A549 (cell line): Measurements from ENCODE around the gene ARHGEF28. TPM values are rescaled to one million over a fixed set of nuclear protein-coding genes. Genes with fewer than 3 reads are reported as not detected.

Experiments
- ATAC-seq, 2 experiments: fragments of 200-7000 bp in 1 of 2; fragments of >200 bp in 1 of 2; cut with Nextera tagmentation in 1 of 2; cut with Tn5 transposase in 1 of 2; 3 replicates each; pipeline versions ENCODE4 v1.8.0 to v1.9.1; 2018 to 2020; ENCODE audit warnings: mild to moderate bottlenecking in 1 of 2, moderate library complexity in 1 of 2
- CTCF ChIA-PET: fragments of 300-600 bp; sonication (Branson Sonifier 250); formaldehyde crosslinking; extraction: SDS; loops from one replicate; lab custom pipeline; 2021; ENCODE audit warnings: antibody characterized with exemption, inconsistent platforms; lab: Yijun Ruan, JAX
- POLR2A ChIA-PET: fragments of 350-600 bp; formaldehyde crosslinking; extraction: SDS; loops from one replicate; lab custom pipeline; 2021; ENCODE audit warnings: antibody characterized with exemption, inconsistent platforms; lab: Yijun Ruan, JAX
- DNase-seq, 2 experiments: peaks; one replicate each; pipeline versions ENCODE4 v3.0.0 to v3.0.0-alpha.2; 2011 to 2016; ENCODE audit warnings: low read depth in 1 of 2, low spot score in 1 of 2
- FAIRE-seq: peaks from 2 replicates; lab custom pipeline; 2011; peaks lifted over from hg19 to GRCh38; lab: Jason Lieb, UNC
- H3K27ac ChIP-seq, 2 experiments: fragments of >200 bp; sonication (Bioruptor Twin); formaldehyde crosslinking; 3 replicates each; pipeline ENCODE4 v1.5.1; 2016 to 2017
- H3K4me1 ChIP-seq: fragments of >200 bp; sonication (Bioruptor Twin); formaldehyde crosslinking; 3 replicates; pipeline ENCODE4 v1.6.1; 2016
- H3K4me2 ChIP-seq: fragments of >200 bp; sonication (Bioruptor Twin); formaldehyde crosslinking; 3 replicates; pipeline ENCODE4 v1.6.1; 2016
- H3K4me3 ChIP-seq: fragments of >200 bp; sonication (Bioruptor Twin); formaldehyde crosslinking; 3 replicates; pipeline ENCODE4 v1.5.1; 2016
- H3K9me3 ChIP-seq: fragments of >200 bp; sonication (Bioruptor Twin); formaldehyde crosslinking; 3 replicates; pipeline ENCODE4 v1.6.1; 2016
- BHLHE40 ChIP-seq: IDR thresholded peaks from 2 replicates; pipeline ENCODE4 v1.6.1; 2012; ENCODE audit warnings: low read depth, low read length, inconsistent platforms
- CHD4 ChIP-seq: fragments of 200-600 bp; sonication (generic); IDR thresholded peaks from 2 replicates; pipeline ENCODE4 v1.6.1; 2016; ENCODE audit warnings: antibody characterized with exemption, mild to moderate bottlenecking, borderline replicate concordance
- E2F6 ChIP-seq: IDR thresholded peaks from 2 replicates; pipeline ENCODE4 v1.6.1; 2012; ENCODE audit warnings: low read depth, borderline replicate concordance
- EHMT2 ChIP-seq: fragments of 200-600 bp; sonication (generic); IDR thresholded peaks from 2 replicates; pipeline ENCODE4 v1.6.1; 2016; ENCODE audit warnings: antibody characterized with exemption, low read depth, mild to moderate bottlenecking, moderate library complexity
- FOSB ChIP-seq: fragments of 250-450 bp; sonication (Bioruptor Pico); IDR thresholded peaks from 2 replicates; pipeline ENCODE4 v1.5.0; 2020; ENCODE audit warnings: mild to moderate bottlenecking, moderate library complexity
- FOSL2 ChIP-seq, 2 experiments: fragments of 450-650 bp in 1 of 2; fragments of >200 bp in 1 of 2; sonication (Bioruptor Twin) in 1 of 2; formaldehyde crosslinking; IDR thresholded peaks; 2 replicates each; pipeline versions ENCODE4 v1.5.0 to v1.6.1; 2016 to 2020; ENCODE audit warnings: mild to moderate bottlenecking in 1 of 2, moderate library complexity in 1 of 2
- FOXS1 ChIP-seq: fragments of 250-450 bp; sonication (Bioruptor Pico); IDR thresholded peaks from 2 replicates; pipeline ENCODE4 v1.5.0; 2020; ENCODE audit warnings: mild to moderate bottlenecking, moderate library complexity
- GATA3 ChIP-seq: IDR thresholded peaks from 2 replicates; pipeline ENCODE4 v1.6.1; 2012; ENCODE audit warnings: borderline replicate concordance
- HDAC2 ChIP-seq: fragments of 200-600 bp; sonication (generic); IDR thresholded peaks from 2 replicates; pipeline ENCODE4 v1.6.1; 2016
- MYC ChIP-seq: IDR thresholded peaks from 2 replicates; pipeline ENCODE4 v1.6.1; 2012; ENCODE audit warnings: mild to moderate bottlenecking, inconsistent platforms, low read length, improper control_type of control experiment, borderline replicate concordance
- NFE2L2 ChIP-seq: fragments of 150-350 bp; conservative IDR thresholded peaks from 2 replicates; pipeline ENCODE4 v1.6.1; 2014; ENCODE audit warnings: low read length
- NPAS2 ChIP-seq: fragments of 250-450 bp; sonication (Bioruptor Pico); IDR thresholded peaks from 2 replicates; pipeline ENCODE4 v1.8.0; 2022; ENCODE audit warnings: mild to moderate bottlenecking, moderate library complexity, borderline replicate concordance
- NR3C1 ChIP-seq: fragments of >200 bp; sonication (Bioruptor Twin); formaldehyde crosslinking; IDR thresholded peaks from 3 replicates; pipeline ENCODE4 v1.6.1; 2017
- PBX3 ChIP-seq: IDR thresholded peaks from 2 replicates; pipeline ENCODE4 v1.6.1; 2012
- PHF8 ChIP-seq: fragments of 200-600 bp; sonication (generic); IDR thresholded peaks from 2 replicates; pipeline ENCODE4 v1.6.1; 2016; ENCODE audit warnings: low read depth, mild to moderate bottlenecking, antibody characterized with exemption, moderate library complexity, borderline replicate concordance
- RARB ChIP-seq: fragments of 250-450 bp; sonication (Bioruptor Pico); IDR thresholded peaks from 2 replicates; pipeline ENCODE4 v1.8.0; 2021; ENCODE audit warnings: mild to moderate bottlenecking, moderate library complexity
- REST ChIP-seq: fragments of 200-600 bp; sonication (generic); IDR thresholded peaks from 2 replicates; pipeline ENCODE4 v1.6.1; 2016; ENCODE audit warnings: antibody characterized with exemption, mild to moderate bottlenecking, moderate library complexity
- ZC3H11A ChIP-seq: fragments of 450-650 bp; IDR thresholded peaks from 2 replicates; pipeline ENCODE4 v1.6.1; 2014; ENCODE audit warnings: antibody characterized with exemption, mild to moderate bottlenecking
- ZNF302 ChIP-seq: fragments of 250-450 bp; sonication (Bioruptor Pico); IDR thresholded peaks from 2 replicates; pipeline ENCODE4 v1.9.0; 2021; ENCODE audit warnings: inconsistent platforms, mild to moderate bottlenecking, moderate library complexity
- ZSCAN20 ChIP-seq: fragments of 250-450 bp; sonication (Bioruptor Pico); IDR thresholded peaks from 2 replicates; pipeline ENCODE4 v1.8.0; 2022; ENCODE audit warnings: mild to moderate bottlenecking, moderate library complexity
- WGBS: methylation state at CpG from one replicate; pipeline ENCODE4 v1.1.6; 2017; ENCODE audit errors: missing lambda C conversion rate; 5-methylcytosine and 5-hydroxymethylcytosine counted together
- polyA plus RNA-seq, 4 experiments: library from polyadenylated mRNA; depleted of rRNA in 3 of 4; stranded (reverse); fragments of >200 nt; fragmentation: RNase III in 1 of 4; extraction: RNeasy Plus Mini Kit Qiagen cat#74134 plus additional on column Dnase treatment in 1 of 4; gene quantifications; 2 replicates in 3 of 4; 3 replicates in 1 of 4; pipeline ENCODE4 v1.2.3, GENCODE V29; 2011 to 2017

Gene ARHGEF28
- polyA plus RNA-seq, 2 of the 4 experiments (the other 2 are of a cell fraction), result 17.0 to 22.3 TPM

- TF ChIP-seq ZSCAN20 (CRISPR knock-in tag) (no peak), PBX3 (no peak), CHD4 (no peak), E2F6 (no peak), GATA3 (no peak), ZC3H11A (no peak), HDAC2 (no peak), FOSB (CRISPR knock-in tag) (no peak), NPAS2 (CRISPR knock-in tag) (no peak)
Observed at GRCh38 chr5:73649926-73650325, 23.9 kb downstream of the ARHGEF28 start (continued).

GRCh38 chr5:73652391-73652790 lies 26.4 kb downstream of the ARHGEF28 start:
- Histone ChIP-seq H3K4me2 (no peak overlapping the region), H3K4me3 (no peak overlapping the region), H3K9me3 (no peaks in the 10 kb centered on the region), H3K27ac (no peak overlapping the region), H3K4me1 (peaks cover 32% of the 10 kb centered on the region)
- POLR2A ChIA-PET, result interaction anchor here (1.0 kb wide), 1 partner anchor 20 kb away, joined by 3 read pairs; no protein-coding TSS in a partner anchor
- no peak for TF ChIP-seq MYC
- no peak for TF ChIP-seq EHMT2
- TF ChIP-seq NR3C1, result no peak
- no peak for TF ChIP-seq PHF8
- TF ChIP-seq REST, result no peak
- no peak for TF ChIP-seq ZNF302 (CRISPR knock-in tag)
- no peak for TF ChIP-seq ZSCAN20 (CRISPR knock-in tag)
- no peak for TF ChIP-seq FOXS1 (CRISPR knock-in tag)
- no peak for TF ChIP-seq PBX3
- no peak for TF ChIP-seq FOSL2 (IDR thresholded peaks at IDR 0.05)
- TF ChIP-seq FOSL2 (CRISPR knock-in tag; IDR thresholded peaks at IDR 0.05), result no peak
- no peak for TF ChIP-seq BHLHE40
- no peak for TF ChIP-seq RARB (CRISPR knock-in tag)
- no peak for TF ChIP-seq NFE2L2
- TF ChIP-seq HDAC2, result no peak
- 97% methylated on average over 2 of the region's 2 CpGs for WGBS
- ATAC-seq, result no peak
- FAIRE-seq, result no peak
- DNase-seq, result no peak
- CTCF ChIA-PET, result interaction anchor here (1.4 to 2.0 kb wide), 5 partner anchors 10 to 141 kb away, joined by 4 to 8 read pairs (median 6); no protein-coding TSS in a partner anchor
